Bladder microvascular endothelial cell (primary cell): Measurements from ENCODE around the gene EIF5B. TPM values are rescaled to one million over a fixed set of nuclear protein-coding genes. Genes with fewer than 3 reads are reported as not detected.

ENCODE experiments used
- total RNA-seq: library from RNA; depleted of rRNA; stranded (reverse); fragments of >200 nt; gene quantifications from 2 replicates; pipeline ENCODE4 v1.2.3, GENCODE V29; 2014

Gene EIF5B
- total RNA-seq: 19.1 and 60.0 TPM in 2 replicates

GRCh38 chr2:99337113-99338028, at the start of gene EIF5B:
EIF5B (plus strand) TSS chr2:99337389; CDS start chr2:99337555, 166 bp downstream.

GRCh38 chr2:99301097-99301496, 36.1 kb upstream of the EIF5B start, which contains the start of gene LYG1:
LYG1 (minus strand) TSS chr2:99301197; CDS start chr2:99295670, 5,527 bp downstream.

GRCh38 chr2:99335911-99336803, 1.0 kb upstream of the EIF5B start, which contains the start of gene TXNDC9:
TXNDC9 (minus strand) TSS chr2:99336333; CDS start chr2:99333210, 3,123 bp downstream.

Other genes starting within 250 kb of the EIF5B start
- under 0.01 TPM in 1 of 2 replicates, not detected in the other for gene C2orf15, start 195.7 kb upstream of the EIF5B start, total RNA-seq
- gene TSGA10, start 182.4 kb upstream of the EIF5B start, total RNA-seq: 1.3 and 2.6 TPM in 2 replicates
- 3.1 and 5.8 TPM in 2 replicates for gene LIPT1, start 182.4 kb upstream of the EIF5B start, total RNA-seq
- gene MITD1, start 156.3 kb upstream of the EIF5B start, total RNA-seq: 24.4 and 28.5 TPM in 2 replicates
- 23.3 and 32.9 TPM in 2 replicates for gene MRPL30, start 156.2 kb upstream of the EIF5B start, total RNA-seq
- gene LYG2, start 81.7 kb upstream of the EIF5B start, total RNA-seq: not detected in 2 replicates
- 0.49 and 0.57 TPM in 2 replicates for gene LYG1, start 36.2 kb upstream of the EIF5B start, total RNA-seq
- 55.9 and 66.1 TPM in 2 replicates for gene TXNDC9, start 1.1 kb upstream of the EIF5B start, total RNA-seq
- gene REV1, start 152.6 kb downstream of the EIF5B start, total RNA-seq: 22.7 and 62.5 TPM in 2 replicates